Suprapubic skin (tissue), 4 donors: Measurements from ENCODE around the gene SIAH2. TPM values are rescaled to one million over a fixed set of nuclear protein-coding genes. Genes with fewer than 3 reads are reported as not detected.

Source experiments
- DNase-seq, 2 donors: peaks; one replicate each; pipeline ENCODE4 v3.0.0-alpha.2; 2019; ENCODE audit warnings: low spot score in 2 of 2
- H3K27ac ChIP-seq: fragments of 200-600 bp; sonication (generic); one replicate; pipeline ENCODE4 v1.5.1; 2019
- H3K27me3 ChIP-seq: fragments of 200-600 bp; sonication (generic); one replicate; pipeline ENCODE4 v1.5.1; 2019
- H3K36me3 ChIP-seq: fragments of 200-600 bp; sonication (generic); one replicate; pipeline ENCODE4 v1.5.1; 2019
- H3K4me1 ChIP-seq: fragments of 200-600 bp; sonication (generic); one replicate; pipeline ENCODE4 v1.5.1; 2019
- H3K4me3 ChIP-seq: fragments of 200-600 bp; sonication (generic); one replicate; pipeline ENCODE4 v1.5.1; 2019; ENCODE audit warnings: mild to moderate bottlenecking
- H3K9me3 ChIP-seq: fragments of 200-600 bp; sonication (generic); one replicate; pipeline ENCODE4 v1.5.1; 2019
- EP300 ChIP-seq: sonication (generic); formaldehyde crosslinking; IDR thresholded peaks from one replicate; pipeline ENCODE4 v1.6.1; 2017; ENCODE audit warnings: antibody characterized with exemption
- POLR2A ChIP-seq, 2 donors: fragments of 450-650 bp; IDR thresholded peaks; one replicate each; pipeline ENCODE4 v1.6.1; 2017; ENCODE audit warnings: antibody characterized with exemption in 2 of 2, mild to moderate bottlenecking in 2 of 2, moderate library complexity in 2 of 2
- POLR2AphosphoS5 ChIP-seq, 3 donors: sonication (generic); formaldehyde crosslinking; IDR thresholded peaks; one replicate each; pipeline ENCODE4 v1.6.1; 2017; ENCODE audit warnings: antibody characterized with exemption in 3 of 3
- WGBS: methylation state at CpG from one replicate; pipeline ENCODE4 v1.1.5; 2018; 5-methylcytosine and 5-hydroxymethylcytosine counted together
- total RNA-seq, 4 donors: library from RNA; depleted of rRNA; stranded (reverse); fragments of >200 nt; gene quantifications; one replicate each; pipeline ENCODE4 v1.1.0, GENCODE V29; 2016
- TF ChIP-seq, protein P1 (sequence below), 2 donors: fragments of 200-600 bp in 1 of 2; fragments of 450-650 bp in 1 of 2; sonication (generic) in 1 of 2; IDR thresholded peaks; one replicate each; pipeline ENCODE4 v1.5.1; 2016 to 2019; ENCODE audit warnings: antibody characterized with exemption in 2 of 2, mild to moderate bottlenecking in 1 of 2, moderate library complexity in 1 of 2

The SIAH2 gene
- total RNA-seq, 4 donors from 2014 or later: 49.5 to 95.7 (median 81.3) TPM

GRCh38 chr3:150725548-150725947, 37.4 kb downstream of the SIAH2 start:
- DNase-seq: no peak
- TF ChIP-seq, protein P1, sequence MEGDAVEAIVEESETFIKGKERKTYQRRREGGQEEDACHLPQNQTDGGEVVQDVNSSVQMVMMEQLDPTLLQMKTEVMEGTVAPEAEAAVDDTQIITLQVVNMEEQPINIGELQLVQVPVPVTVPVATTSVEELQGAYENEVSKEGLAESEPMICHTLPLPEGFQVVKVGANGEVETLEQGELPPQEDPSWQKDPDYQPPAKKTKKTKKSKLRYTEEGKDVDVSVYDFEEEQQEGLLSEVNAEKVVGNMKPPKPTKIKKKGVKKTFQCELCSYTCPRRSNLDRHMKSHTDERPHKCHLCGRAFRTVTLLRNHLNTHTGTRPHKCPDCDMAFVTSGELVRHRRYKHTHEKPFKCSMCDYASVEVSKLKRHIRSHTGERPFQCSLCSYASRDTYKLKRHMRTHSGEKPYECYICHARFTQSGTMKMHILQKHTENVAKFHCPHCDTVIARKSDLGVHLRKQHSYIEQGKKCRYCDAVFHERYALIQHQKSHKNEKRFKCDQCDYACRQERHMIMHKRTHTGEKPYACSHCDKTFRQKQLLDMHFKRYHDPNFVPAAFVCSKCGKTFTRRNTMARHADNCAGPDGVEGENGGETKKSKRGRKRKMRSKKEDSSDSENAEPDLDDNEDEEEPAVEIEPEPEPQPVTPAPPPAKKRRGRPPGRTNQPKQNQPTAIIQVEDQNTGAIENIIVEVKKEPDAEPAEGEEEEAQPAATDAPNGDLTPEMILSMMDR (IDR thresholded peaks at IDR 0.05): no peak
- no peak for TF ChIP-seq POLR2A (IDR thresholded peaks at IDR 0.05)
- no peak for TF ChIP-seq EP300
- no peak for TF ChIP-seq POLR2AphosphoS5 (IDR thresholded peaks at IDR 0.05)
- peaks cover 50% of the 10 kb centered on the region for H3K4me1 ChIP-seq
- H3K27me3 ChIP-seq: no peaks in the 10 kb centered on the region
- H3K27ac ChIP-seq: peak overlapping the region; percentile 39
- H3K36me3 ChIP-seq: no peaks in the 10 kb centered on the region
- H3K4me3 ChIP-seq: no peak overlapping the region
- H3K9me3 ChIP-seq: no peaks in the 10 kb centered on the region
- WGBS: 59% methylated on average over 5 of the region's 7 CpGs

- H3K36me3 ChIP-seq: no peaks in the 10 kb centered on the region
- no peaks in the 10 kb centered on the region for H3K9me3 ChIP-seq
- no peak overlapping the region for H3K27ac ChIP-seq
- no peak overlapping the region for H3K4me3 ChIP-seq
- WGBS: 67% methylated on average over 6 of the region's 6 CpGs
- no peak for DNase-seq
- no peak for TF ChIP-seq EP300
- no peak for TF ChIP-seq POLR2A (IDR thresholded peaks at IDR 0.05)
- TF ChIP-seq POLR2AphosphoS5 (IDR thresholded peaks at IDR 0.05): no peak
- TF ChIP-seq, protein P1 (IDR thresholded peaks at IDR 0.05): no peak
- H3K4me1 ChIP-seq: peaks cover 50% of the 10 kb centered on the region
- H3K27me3 ChIP-seq: no peaks in the 10 kb centered on the region
Measured at GRCh38 chr3:150723946-150724345, 39.0 kb downstream of the SIAH2 start.

DNA sequence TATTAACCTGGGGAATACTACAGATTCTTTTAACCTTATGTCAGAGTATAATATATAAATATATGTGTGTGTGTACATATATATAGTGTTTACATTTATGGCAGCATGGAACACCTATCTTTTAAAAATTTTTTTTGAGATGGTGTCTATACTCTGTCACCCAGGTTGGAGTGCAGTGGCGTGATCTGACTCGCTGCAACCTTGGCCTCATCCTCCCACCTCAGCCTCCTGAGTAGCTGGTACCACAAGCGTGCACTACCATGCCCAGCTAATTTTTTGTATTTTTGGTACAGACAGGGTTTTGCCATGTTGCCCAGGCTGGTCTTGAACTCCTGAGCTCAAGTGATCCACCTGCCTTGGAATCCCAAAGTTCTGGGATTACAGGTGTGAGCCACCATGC, 40.7 kb downstream of the SIAH2 start:
- Histone ChIP-seq H3K36me3 (no peaks in the 10 kb centered on the region), H3K27ac (no peak overlapping the region), H3K27me3 (no peaks in the 10 kb centered on the region), H3K4me1 (peaks cover 38% of the 10 kb centered on the region), H3K4me3 (no peak overlapping the region), H3K9me3 (no peaks in the 10 kb centered on the region)
- no peak for DNase-seq
- 96% methylated on average over 3 of the region's 3 CpGs for WGBS
- no peak for TF ChIP-seq EP300
- TF ChIP-seq POLR2A (IDR thresholded peaks at IDR 0.05): no peak
- TF ChIP-seq POLR2AphosphoS5 (IDR thresholded peaks at IDR 0.05): no peak
- TF ChIP-seq, protein P1 (IDR thresholded peaks at IDR 0.05): no peak

DNA sequence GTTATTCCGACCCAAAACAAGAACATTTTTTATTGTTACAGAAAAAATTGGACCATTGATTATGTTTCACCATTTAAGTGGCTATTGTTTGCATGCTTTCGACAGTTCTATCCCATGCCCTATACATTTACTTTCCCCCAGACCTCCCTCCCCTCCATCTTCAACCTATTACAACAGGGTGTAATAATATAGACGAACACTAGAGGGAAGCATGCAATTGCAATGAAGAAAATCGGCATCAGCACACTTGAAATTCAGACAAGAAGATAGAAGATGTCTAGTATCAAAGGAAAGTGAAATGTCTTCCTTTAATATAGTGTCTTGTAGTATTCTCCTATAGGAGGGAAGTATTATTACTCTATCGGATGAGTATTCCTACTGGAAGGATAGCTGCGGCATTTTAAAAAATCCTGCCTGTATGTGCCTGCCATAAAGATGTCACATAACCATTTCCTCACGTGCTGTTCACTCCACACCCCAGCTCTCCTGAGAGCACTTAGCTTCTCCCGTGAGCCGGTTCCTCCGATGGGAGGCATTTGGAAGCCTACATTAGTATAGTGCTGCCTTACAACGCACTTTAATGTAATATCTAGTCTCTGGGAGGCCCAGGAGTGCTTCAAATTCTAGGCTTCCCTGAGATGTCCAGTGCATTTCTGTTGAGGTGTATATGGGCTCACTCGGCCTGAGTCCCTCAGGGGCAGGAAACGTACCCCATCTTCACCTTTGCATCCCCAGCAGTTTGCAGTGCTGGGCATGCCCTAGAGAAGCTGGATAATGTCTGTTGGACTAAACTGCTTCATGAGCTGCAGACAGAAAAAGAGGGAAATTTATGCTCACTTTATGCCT, 41.5 kb downstream of the SIAH2 start:
- TF ChIP-seq POLR2A (IDR thresholded peaks at IDR 0.05) (no peak), POLR2AphosphoS5 (IDR thresholded peaks at IDR 0.05) (no peak), EP300 (no peak)
- TF ChIP-seq, protein P1 (IDR thresholded peaks at IDR 0.05): peak; percentile 75 to 76
- WGBS: 12% methylated on average over 13 of the region's 13 CpGs
- H3K9me3 ChIP-seq: no peaks in the 10 kb centered on the region
- no peak for DNase-seq
- H3K27ac ChIP-seq: no peak overlapping the region
- no peak overlapping the region for H3K4me3 ChIP-seq
- no peaks in the 10 kb centered on the region for H3K27me3 ChIP-seq
- no peaks in the 10 kb centered on the region for H3K36me3 ChIP-seq
- H3K4me1 ChIP-seq: peaks cover 31% of the 10 kb centered on the region

- H3K27me3 ChIP-seq: no peaks in the 10 kb centered on the region
- 72% methylated on average over 3 of the region's 3 CpGs for WGBS
- no peak overlapping the region for H3K4me3 ChIP-seq
- H3K4me1 ChIP-seq: peaks cover 21% of the 10 kb centered on the region
- H3K27ac ChIP-seq: no peak overlapping the region
- TF ChIP-seq EP300 (no peak), POLR2AphosphoS5 (IDR thresholded peaks at IDR 0.05) (no peak), POLR2A (IDR thresholded peaks at IDR 0.05) (no peak)
- TF ChIP-seq, protein P1 (IDR thresholded peaks at IDR 0.05): no peak
- no peaks in the 10 kb centered on the region for H3K9me3 ChIP-seq
- no peaks in the 10 kb centered on the region for H3K36me3 ChIP-seq
- DNase-seq: no peak
Measured at GRCh38 chr3:150720444-150720843, 42.5 kb downstream of the SIAH2 start.
